HG03575 (cell line): ENCODE data around the gene FARS2.
A peak's percentile ranks its signal among the peaks of the same experiment; 100 is the strongest.

Source experiments
- ATAC-seq: cut with Tn5 transposase; IDR thresholded peaks from one replicate; pipeline ENCODE4 v1.9.1; 2021; ENCODE audit not compliant: unreplicated experiment, insufficient number of reproducible peaks, low FRiP score; ENCODE audit errors: extremely low read depth

Gene FARS2

DNA sequence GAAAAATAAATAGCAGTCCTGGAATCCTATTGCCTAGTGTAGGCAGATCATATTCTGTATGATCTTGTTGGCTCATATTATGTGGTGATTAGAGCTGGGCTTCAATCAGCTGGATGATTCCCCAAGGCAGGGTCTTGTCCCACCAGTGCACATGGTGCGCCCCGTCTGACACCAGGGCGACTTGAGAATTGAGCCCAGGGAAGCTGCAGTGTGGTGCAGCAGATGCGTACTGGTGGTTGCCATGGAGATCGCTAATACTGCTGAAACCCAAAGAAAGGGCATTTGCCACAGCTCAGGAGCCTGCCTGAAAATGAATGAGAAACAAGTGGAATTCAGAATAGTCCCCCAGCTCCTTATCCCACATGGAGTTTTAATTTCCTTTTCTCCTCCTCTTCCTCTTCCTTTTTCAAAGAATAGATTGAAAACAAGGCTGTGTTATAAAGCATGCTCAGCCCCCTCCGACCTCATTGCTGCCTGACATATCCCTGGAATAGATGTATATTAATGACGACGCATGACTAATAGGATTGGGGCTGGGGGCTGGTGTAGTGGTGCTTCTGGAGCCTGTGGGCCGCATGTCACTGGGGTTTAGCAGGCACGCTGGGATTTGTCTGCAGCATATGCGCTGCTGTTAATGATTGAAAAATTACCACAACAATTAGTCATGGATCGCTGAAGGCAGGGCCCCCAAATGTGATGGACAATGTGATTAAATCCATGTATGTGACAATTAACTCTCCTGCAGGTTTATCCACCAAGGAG lies 210.5 kb downstream of the FARS2 start:
- ATAC-seq = no peak

DNA sequence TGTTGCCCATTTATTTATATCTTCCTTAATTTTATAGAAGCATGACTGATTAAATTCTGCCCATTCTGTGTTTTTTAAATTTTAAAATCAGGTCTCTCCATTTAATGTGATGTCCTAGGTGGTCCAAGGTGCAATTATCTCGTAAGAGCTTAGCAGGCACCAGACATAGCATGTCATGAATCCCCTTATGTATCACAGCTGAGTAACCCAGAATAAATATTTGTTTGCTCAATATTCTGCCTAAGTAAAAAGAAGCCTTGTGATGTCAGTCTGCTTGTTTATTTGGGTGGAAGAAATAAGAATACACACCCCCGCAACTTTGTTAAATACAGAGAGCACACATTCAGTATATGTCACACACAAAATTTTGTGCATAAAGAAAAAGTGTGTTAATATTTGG lies 211.3 kb downstream of the FARS2 start:
- ATAC-seq = no peak

DNA sequence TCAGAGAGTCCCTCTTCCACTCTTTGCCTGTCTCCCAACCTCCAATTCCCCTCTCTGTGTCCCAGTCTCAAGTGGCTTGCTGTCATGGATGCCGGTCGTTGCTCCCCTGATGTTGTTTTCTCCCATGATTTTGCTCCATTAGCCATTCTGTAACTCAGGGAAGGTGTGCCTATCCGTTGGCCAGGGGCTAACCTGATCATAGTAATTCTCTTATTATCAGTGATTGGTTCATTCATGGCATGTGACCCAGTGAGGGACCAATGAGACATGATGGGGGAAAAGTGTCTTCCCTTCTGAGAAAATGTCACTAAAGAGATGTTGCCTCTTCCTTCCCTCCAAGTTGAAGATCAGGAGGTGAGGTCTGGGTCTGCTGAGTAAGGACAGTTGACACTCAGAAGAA lies 214.5 kb downstream of the FARS2 start:
- no peak for ATAC-seq

- no peak for ATAC-seq
These were observed 217.1 kb downstream of the FARS2 start for GRCh38 chr6:5478380-5478779.

DNA sequence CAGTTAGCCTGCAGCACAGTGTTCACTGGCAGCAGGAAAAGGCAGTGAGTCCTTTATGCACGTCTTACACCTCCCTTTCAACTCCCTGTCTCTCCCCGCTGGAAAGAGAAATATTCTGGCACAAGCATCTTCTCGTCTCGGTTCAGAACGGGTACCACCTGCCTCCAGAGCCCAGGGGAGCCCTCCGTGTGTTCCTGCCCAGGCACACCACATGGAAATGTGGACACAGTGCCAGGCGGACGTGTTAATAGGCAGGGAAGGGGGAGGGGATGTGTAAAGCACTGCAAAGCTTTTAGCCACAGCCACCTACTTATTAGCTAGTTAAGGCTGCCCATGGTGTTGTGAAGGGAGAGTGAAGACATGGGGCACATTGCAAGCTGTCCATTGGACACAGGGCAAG lies 219.7 kb downstream of the FARS2 start:
- ATAC-seq = no peak

DNA sequence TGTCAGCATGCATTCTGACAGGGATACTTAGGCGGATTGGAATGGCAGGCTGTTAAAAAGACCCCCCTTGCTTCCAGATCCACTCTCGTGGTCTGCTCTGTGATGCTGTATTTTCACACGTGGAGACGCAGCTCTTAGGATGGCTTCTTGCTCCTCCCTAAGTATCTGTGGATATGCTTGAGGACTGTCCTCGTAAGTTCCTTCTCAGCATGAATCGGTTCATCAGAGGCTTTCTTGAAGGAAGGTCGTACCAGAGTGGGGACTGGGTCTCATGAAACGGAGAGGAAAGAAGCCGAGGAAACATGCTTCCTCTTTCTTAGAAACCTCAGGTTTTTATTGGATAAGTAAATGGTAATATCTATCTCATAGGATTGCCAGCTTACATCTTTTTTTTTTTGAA lies 220.4 kb downstream of the FARS2 start:
- no peak for ATAC-seq

DNA sequence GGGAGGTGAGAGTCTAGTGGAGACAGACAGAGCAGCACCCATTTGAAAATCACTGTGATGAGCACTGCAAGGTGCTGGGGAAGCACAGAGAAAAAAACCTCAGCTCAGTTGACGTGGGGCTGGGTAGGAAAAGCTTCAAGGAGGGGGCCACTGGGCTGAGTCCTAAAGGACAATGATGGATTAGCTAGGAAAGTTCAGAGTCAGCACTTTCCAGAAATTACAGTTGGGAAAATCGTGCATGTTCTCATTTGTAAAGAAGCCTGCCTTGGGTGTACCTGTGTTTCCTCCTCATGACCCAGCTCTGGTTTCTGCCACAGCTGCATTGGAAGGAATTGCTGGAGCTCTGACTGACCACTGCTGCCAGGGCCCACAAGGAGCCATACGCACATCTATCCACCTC lies 221.3 kb downstream of the FARS2 start:
- ATAC-seq = no peak

DNA sequence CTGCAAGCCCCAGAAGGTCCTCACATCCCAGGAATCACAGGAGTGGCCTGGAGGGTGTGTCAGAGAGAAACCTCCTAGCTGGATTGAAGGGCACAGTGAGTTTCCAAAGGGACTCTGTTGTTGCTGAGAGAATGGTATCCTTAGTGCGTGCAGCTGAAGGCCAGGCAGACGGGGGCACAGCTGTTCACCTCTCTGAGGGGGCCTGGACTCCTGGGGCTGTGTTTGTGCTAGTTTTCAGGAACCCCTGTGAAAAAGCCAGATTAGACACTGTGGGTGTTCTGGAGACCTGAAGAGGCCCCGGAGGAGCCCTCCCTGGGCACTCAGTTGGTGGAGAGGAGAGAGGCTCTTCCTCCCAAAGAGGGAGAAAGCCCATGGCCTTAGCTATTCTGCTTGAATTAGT lies 223.4 kb downstream of the FARS2 start:
- ATAC-seq = no peak

- ATAC-seq = peak; percentile 89
These were observed 224.9 kb downstream of the FARS2 start for GRCh38 chr6:5486214-5486613.

- ATAC-seq = no peak
These were observed 229.3 kb downstream of the FARS2 start for GRCh38 chr6:5490501-5491069.

DNA sequence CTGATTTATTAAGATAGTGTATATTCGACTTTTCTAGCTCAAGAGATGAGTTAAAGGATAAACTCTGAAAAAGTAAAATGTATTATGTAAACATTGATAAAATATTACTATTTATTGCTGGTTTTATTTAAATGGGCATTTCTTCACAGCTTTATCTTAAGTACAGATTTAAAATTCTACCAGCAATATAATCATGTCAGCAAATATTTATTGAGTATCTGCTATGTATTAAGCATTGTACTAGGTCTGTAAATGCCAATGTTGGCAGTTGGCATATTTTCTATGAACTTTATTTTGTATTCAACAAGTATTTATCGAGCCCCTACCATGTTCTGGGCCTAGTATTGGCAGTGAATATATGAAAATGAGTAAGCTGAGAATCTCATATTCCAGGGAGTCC lies 231.0 kb downstream of the FARS2 start:
- ATAC-seq = no peak

DNA sequence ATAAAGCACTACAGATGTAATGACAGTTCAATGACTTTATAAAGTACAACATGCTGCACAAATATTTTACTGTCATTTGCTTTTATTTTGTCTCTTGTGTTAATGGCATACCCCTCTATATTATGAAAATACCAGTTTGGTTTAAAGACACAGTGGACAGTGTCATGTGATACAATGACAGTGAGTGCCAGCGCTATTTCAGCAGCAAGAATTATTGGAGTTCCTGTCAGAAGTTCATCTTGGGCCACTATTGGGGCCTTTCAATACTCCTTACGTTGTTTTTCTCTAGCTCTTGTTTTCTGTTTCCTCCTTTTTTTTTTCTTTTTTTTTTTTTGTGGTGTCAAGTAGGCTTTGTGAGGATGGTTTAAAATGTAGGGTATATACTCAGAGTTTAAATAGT lies 232.5 kb downstream of the FARS2 start:
- ATAC-seq = no peak

- no peak for ATAC-seq
These were observed 236.7 kb downstream of the FARS2 start for GRCh38 chr6:5497896-5498578.

DNA sequence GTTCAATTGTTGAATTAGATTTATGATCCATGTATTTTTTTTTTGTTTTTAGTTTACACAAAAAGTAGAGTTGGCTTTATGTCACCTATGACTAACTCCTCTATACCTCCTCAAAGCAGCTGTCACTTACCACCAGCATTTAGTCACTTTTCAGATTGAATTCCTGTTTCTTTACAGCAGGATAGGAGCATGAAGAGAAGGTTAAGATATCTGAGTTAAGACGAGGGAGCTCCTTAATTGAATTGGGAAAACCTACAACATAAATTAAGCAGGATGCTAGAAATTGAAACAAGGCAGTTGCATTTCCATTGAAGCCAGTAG lies 237.2 kb downstream of the FARS2 start:
- ATAC-seq = no peak

DNA sequence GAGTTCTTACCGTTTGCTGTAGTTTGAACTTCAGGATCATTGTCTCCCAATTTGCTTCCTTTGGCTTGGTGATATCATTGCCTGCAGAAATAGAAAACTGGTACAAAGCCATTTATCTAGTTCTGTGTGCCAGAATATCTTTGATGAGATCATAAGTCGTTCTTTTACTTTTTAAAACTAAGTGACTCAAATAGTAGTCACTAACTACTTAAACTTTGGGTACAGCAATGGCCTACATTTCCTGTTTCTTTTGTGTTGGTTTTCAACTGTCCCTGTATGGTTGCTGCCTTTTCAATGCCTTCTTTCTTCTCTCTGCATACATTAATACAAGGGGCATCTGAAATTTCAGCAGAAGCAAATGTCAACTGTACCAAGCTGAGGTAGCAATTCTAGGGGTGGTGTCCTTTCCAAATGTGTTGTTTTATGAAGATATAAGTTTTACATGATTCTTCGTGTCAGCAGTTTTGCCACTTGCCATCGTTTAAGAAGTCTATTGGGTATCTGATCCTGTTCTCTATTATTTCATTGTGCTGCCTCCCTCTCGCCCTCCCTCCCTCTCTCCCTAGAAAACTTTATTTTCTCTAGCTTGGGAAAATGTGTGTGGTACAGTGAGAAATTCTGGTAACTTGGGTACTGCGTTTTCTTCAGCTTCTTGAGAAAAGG lies 238.5 kb downstream of the FARS2 start:
- no peak for ATAC-seq

- ATAC-seq = no peak
These were observed 240.5 kb downstream of the FARS2 start for GRCh38 chr6:5501837-5502236.

- no peak for ATAC-seq
These were observed 242.8 kb downstream of the FARS2 start for GRCh38 chr6:5504078-5504477.

DNA sequence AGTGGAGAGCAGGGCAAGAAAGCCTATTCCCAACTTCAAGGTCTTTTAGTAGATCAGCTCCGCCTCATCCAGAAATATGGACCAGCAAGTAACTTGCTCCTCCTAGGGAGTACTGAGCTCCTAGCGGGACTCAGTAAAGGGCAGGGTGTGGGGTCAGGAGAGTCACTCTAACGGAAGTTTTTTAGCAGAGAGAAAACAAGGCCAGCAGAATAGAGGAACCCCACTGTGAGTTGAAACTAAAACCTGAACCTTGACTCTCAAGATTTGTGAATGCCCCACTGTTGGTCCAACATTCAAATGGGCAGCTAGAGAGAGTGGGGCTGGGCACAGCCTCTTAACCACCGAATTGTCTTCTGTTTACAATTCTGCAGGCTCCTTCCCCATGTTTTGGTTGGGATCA lies 244.8 kb downstream of the FARS2 start:
- no peak for ATAC-seq

DNA sequence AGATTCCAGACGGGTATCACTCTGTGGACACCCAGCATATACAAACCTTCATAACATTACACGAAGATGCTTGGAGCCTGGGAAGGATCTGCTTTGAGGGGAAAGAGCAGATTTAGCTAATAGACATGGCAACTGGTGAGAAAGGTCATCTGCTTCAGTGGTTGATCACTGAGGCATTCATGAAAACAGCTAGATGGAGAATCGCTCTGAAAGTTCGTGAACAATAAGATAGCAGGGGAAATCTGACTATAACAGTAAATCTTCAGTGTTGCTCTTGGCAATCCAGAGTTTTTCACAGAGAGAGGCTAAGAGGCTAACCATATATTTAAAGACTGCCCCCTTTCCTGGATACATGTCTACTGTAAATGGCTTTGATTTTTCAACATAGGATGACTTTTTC lies 245.3 kb downstream of the FARS2 start:
- no peak for ATAC-seq

- ATAC-seq = peak; percentile 74
These were observed 245.9 kb downstream of the FARS2 start for GRCh38 chr6:5507131-5507681.
